Measurements from ENCODE around the gene LFNG. TPM values are rescaled to one million over a fixed set of nuclear protein-coding genes. Genes with fewer than 3 reads are reported as not detected.

The LFNG gene
- total RNA-seq, 2 experiments from 2014 or later: 96.7 to 99.8 TPM

DNA sequence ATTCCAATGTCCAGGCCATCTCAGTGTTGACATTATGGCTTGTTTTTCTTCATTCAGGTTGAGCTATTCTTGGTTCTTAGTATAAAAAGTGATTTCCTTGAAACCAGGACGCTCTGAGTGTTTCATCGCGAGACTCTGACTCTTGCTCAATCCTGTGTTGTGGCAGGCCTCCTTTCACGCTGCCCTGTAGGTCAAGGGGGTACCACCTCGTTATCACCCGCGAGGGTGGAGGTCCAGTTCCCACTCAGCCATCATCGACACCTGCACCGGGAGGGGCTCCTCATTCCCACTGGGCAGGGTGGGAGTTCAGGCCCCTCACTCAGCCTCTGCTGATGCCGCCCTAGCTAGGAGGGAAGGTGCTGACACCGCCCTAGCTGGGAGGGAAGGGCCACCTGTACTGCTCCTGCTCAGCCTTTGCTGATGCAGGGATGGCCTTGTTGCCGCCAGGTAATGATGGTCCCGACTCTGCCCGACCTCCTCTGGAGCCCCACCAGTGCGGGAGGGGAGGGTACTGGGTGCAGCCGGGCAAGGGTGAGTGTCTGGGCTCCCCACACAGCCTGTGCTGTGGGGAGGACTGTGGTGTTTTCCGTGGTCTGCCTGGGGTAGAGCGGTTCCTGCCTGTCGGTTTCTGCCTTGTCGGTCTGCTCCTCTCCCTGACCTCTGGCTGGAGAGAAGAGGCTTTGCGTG is 55.6 kb downstream of the LFNG start:
- intact Hi-C loops (cut with DNase I, micrococcal nuclease): no loop called here

DNA sequence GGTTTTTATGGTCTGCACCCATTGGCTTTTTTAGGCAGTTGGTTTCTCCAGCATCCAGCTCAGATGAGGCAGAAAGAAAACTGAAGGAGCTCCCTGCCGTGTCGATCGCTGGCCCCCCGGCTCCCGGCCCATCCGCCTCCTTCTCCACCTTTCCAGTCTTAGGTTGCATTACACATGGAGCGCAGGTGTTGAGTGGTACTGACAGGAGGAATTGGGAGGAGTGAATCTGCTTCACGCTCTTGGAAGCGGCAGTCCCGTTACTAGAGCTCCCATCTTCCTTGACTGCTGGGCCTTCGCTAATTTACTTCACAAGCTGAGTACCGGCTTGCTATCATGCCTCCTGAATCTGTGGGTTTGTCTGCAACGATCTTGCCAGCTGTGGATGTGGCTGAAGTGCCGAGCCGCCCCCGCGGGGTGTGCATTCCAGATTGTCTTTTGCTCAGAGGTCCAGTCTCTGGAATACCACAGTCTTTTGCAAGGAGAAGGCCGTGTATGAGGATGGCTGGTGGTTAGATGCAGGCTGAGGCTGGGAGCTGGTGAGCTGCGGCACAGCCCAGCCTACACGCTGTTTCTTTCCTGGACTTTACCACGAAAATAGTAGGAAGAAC is 56.3 kb downstream of the LFNG start:
- CTCF ChIA-PET: no interaction called here
- no peak for ATAC-seq (ENCODE audit: poor library complexity)
- no peaks in the 10 kb centered on the region for H3K9me3 ChIP-seq (ENCODE audit: control insufficient read depth in 1 of 2, insufficient read depth in 1 of 2, low read length in 2 of 2)
- POLR2A ChIA-PET: no interaction called here
- H3K4me1 Mint-ChIP-seq (ENCODE audit: low read depth): no peaks in the 10 kb centered on the region
- intact Hi-C loops (cut with DNase I, micrococcal nuclease): no loop called here
- TF ChIP-seq, protein P1, sequence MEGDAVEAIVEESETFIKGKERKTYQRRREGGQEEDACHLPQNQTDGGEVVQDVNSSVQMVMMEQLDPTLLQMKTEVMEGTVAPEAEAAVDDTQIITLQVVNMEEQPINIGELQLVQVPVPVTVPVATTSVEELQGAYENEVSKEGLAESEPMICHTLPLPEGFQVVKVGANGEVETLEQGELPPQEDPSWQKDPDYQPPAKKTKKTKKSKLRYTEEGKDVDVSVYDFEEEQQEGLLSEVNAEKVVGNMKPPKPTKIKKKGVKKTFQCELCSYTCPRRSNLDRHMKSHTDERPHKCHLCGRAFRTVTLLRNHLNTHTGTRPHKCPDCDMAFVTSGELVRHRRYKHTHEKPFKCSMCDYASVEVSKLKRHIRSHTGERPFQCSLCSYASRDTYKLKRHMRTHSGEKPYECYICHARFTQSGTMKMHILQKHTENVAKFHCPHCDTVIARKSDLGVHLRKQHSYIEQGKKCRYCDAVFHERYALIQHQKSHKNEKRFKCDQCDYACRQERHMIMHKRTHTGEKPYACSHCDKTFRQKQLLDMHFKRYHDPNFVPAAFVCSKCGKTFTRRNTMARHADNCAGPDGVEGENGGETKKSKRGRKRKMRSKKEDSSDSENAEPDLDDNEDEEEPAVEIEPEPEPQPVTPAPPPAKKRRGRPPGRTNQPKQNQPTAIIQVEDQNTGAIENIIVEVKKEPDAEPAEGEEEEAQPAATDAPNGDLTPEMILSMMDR (IDR thresholded peaks at IDR 0.05): no peak
- H3K27me3 ChIP-seq (ENCODE audit: control insufficient read depth in 1 of 2, insufficient read depth in 2 of 2, low read length in 2 of 2): no peaks in the 10 kb centered on the region
- no peak overlapping the region for H3K4me3 Mint-ChIP-seq
- no peak overlapping the region for H3K27ac Mint-ChIP-seq
- no peaks in the 10 kb centered on the region for H3K4me1 ChIP-seq (ENCODE audit: insufficient read depth, low read length)
- no peak overlapping the region for H3K4me3 ChIP-seq (ENCODE audit: low read length)
- H3K27ac ChIP-seq (ENCODE audit: low read depth in 1 of 2, low read length in 2 of 2): no peak overlapping the region
- H3K36me3 ChIP-seq (ENCODE audit: insufficient read depth, low read length): peaks cover 16% of the 10 kb centered on the region
- DNase-seq: no peak
- no peaks in the 10 kb centered on the region for H3K9me3 Mint-ChIP-seq
- peaks cover 28% of the 10 kb centered on the region for H3K36me3 Mint-ChIP-seq (ENCODE audit: low read depth)
- H3K27me3 Mint-ChIP-seq: no peaks in the 10 kb centered on the region

More for the DNA sequence above, 55.6 kb downstream of the LFNG start:
- TF ChIP-seq, protein P1 (IDR thresholded peaks at IDR 0.05): no peak
- DNase-seq (no peak), ATAC-seq (ENCODE audit: poor library complexity) (no peak)
- Mint-ChIP-seq H3K27ac (no peak overlapping the region), H3K27me3 (no peaks in the 10 kb centered on the region), H3K4me3 (no peak overlapping the region), H3K36me3 (ENCODE audit: low read depth) (peaks cover 28% of the 10 kb centered on the region), H3K9me3 (no peaks in the 10 kb centered on the region), H3K4me1 (ENCODE audit: low read depth) (no peaks in the 10 kb centered on the region)
- Histone ChIP-seq H3K9me3 (ENCODE audit: control insufficient read depth in 1 of 2, insufficient read depth in 1 of 2, low read length in 2 of 2) (no peaks in the 10 kb centered on the region), H3K4me1 (ENCODE audit: insufficient read depth, low read length) (no peaks in the 10 kb centered on the region), H3K27me3 (ENCODE audit: control insufficient read depth in 1 of 2, insufficient read depth in 2 of 2, low read length in 2 of 2) (no peaks in the 10 kb centered on the region), H3K27ac (ENCODE audit: low read depth in 1 of 2, low read length in 2 of 2) (no peak overlapping the region), H3K36me3 (ENCODE audit: insufficient read depth, low read length) (peaks cover 16% of the 10 kb centered on the region), H3K4me3 (ENCODE audit: low read length) (no peak overlapping the region)
- ChIA-PET POLR2A (no interaction called here), CTCF (no interaction called here)

DNA sequence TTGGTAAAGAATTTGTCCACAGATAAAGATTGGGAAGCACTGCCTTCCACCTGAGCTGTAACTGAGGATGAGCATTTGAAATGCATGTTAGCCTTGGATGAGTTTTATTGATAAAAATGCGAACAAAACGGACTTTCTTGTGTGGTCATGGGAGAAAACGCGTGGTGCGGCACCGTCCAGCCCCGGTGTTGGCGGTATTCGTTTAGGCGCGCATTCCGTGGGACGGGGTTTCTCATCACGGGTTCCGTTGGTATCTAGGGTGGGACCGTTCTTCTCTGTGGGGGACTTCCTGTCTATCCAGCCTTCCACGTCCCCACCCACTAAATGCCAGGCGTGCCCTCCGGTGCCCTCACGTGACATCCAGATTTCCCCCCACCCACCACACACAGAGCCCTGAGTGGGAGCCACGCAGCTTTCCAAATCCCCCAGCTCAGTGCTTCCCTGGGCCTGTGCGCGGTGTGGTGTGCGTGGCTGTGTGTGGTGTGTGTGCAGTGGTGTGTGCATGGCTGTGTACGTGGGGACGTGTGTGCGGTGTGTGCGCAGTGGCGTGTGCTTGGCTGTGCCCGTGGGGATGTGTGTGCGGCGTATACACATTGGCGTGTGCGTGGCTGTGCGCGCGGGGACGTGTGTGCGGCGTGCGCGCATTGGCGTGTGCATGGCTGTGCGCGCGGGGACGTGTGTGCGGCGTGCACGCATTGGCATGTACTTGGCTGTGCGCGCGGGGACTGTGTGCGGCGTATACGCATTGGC is 57.3 kb downstream of the LFNG start:
- ATAC-seq (ENCODE audit: poor library complexity): no peak
- Mint-ChIP-seq H3K4me3 (no peak overlapping the region), H3K4me1 (ENCODE audit: low read depth) (no peaks in the 10 kb centered on the region), H3K36me3 (ENCODE audit: low read depth) (peaks cover 28% of the 10 kb centered on the region), H3K9me3 (no peaks in the 10 kb centered on the region), H3K27me3 (no peaks in the 10 kb centered on the region), H3K27ac (no peak overlapping the region)
- POLR2A ChIA-PET: no interaction called here
- CTCF ChIA-PET: no interaction called here
- TF ChIP-seq, protein P1 (IDR thresholded peaks at IDR 0.05): no peak
- H3K27ac ChIP-seq (ENCODE audit: low read depth in 1 of 2, low read length in 2 of 2): no peak overlapping the region
- intact Hi-C loops (cut with DNase I, micrococcal nuclease): no loop called here
- no peaks in the 10 kb centered on the region for H3K27me3 ChIP-seq (ENCODE audit: control insufficient read depth in 1 of 2, insufficient read depth in 2 of 2, low read length in 2 of 2)
- H3K9me3 ChIP-seq (ENCODE audit: control insufficient read depth in 1 of 2, insufficient read depth in 1 of 2, low read length in 2 of 2): no peaks in the 10 kb centered on the region
- no peak for DNase-seq
- peaks cover 10% of the 10 kb centered on the region for H3K36me3 ChIP-seq (ENCODE audit: insufficient read depth, low read length)
- no peak overlapping the region for H3K4me3 ChIP-seq (ENCODE audit: low read length)
- H3K4me1 ChIP-seq (ENCODE audit: insufficient read depth, low read length): no peaks in the 10 kb centered on the region

Small RNA genes lying within 50 kb of the gene (microRNA-seq; reads per million reads assigned to microRNA genes)
- not detected for gene MIR4648 (ENCODE audit: borderline microRNAs expressed, borderline replicate concordance)

Other genes starting within 250 kb of the LFNG start
- 1 to 10 TPM; 4.2 to 4.5 TPM for gene SNX8, start 205.3 kb upstream of the LFNG start, total RNA-seq
- gene EIF3B, start 164.9 kb upstream of the LFNG start, total RNA-seq: 100 to 1,000 TPM; 166 to 167 TPM
- 1 to 10 TPM; 6.6 to 8.6 TPM for gene CHST12, start 116.2 kb upstream of the LFNG start, total RNA-seq
- gene GRIFIN, start 43.4 kb upstream of the LFNG start, total RNA-seq: not detected
- 10 to 100 TPM; 24.1 to 24.5 TPM for gene BRAT1, start 35.8 kb downstream of the LFNG start, total RNA-seq
- 1 to 10 TPM; 4.3 to 5.6 TPM for gene IQCE, start 39.2 kb downstream of the LFNG start, total RNA-seq
- gene TTYH3, start 112.2 kb downstream of the LFNG start, total RNA-seq: 1 to 10 TPM; 7.9 to 9.3 TPM
- under 1 TPM; 0.25 to 0.36 TPM for gene AMZ1, start 168.4 kb downstream of the LFNG start, total RNA-seq